Sigmoid colon (tissue), 4 donors: ENCODE results near the gene HDAC6.

Experiments
- EP300 ChIP-seq, 4 donors: sonication (generic); formaldehyde crosslinking; IDR thresholded peaks; one replicate each; pipeline ENCODE4 v1.6.1; 2017; ENCODE audit warnings: antibody characterized with exemption in 4 of 4
- TF ChIP-seq, protein P1 (sequence below), 4 experiments: fragments of 450-650 bp in 3 of 4; fragments of 200-600 bp in 1 of 4; IDR thresholded peaks; one replicate each; pipeline ENCODE4 v1.5.1; 2016 to 2019; ENCODE audit warnings: antibody characterized with exemption in 4 of 4, mild to moderate bottlenecking in 3 of 4, moderate library complexity in 2 of 4

- TF ChIP-seq, protein P1, sequence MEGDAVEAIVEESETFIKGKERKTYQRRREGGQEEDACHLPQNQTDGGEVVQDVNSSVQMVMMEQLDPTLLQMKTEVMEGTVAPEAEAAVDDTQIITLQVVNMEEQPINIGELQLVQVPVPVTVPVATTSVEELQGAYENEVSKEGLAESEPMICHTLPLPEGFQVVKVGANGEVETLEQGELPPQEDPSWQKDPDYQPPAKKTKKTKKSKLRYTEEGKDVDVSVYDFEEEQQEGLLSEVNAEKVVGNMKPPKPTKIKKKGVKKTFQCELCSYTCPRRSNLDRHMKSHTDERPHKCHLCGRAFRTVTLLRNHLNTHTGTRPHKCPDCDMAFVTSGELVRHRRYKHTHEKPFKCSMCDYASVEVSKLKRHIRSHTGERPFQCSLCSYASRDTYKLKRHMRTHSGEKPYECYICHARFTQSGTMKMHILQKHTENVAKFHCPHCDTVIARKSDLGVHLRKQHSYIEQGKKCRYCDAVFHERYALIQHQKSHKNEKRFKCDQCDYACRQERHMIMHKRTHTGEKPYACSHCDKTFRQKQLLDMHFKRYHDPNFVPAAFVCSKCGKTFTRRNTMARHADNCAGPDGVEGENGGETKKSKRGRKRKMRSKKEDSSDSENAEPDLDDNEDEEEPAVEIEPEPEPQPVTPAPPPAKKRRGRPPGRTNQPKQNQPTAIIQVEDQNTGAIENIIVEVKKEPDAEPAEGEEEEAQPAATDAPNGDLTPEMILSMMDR (IDR thresholded peaks at IDR 0.05), result no peak
- no peak for TF ChIP-seq EP300 (IDR thresholded peaks at IDR 0.05)
Observed at GRCh38 chrX:48834383-48834709, 32.5 kb downstream of the HDAC6 start.
